Central memory CD8-positive, alpha-beta T cell (primary cell): ENCODE results near the gene CIB1.

Experiments used
- ATAC-seq: fragments of 150-1000 bp; cut with Tn5 transposase; replicated peaks from 2 replicates; pipeline ENCODE4 v1.10.0; 2022; ENCODE audit warnings: mild to moderate bottlenecking, moderate FRiP score, moderate number of reproducible peaks; ENCODE audit not compliant: poor library complexity, severe bottlenecking; ENCODE audit errors: extremely low read depth
- DNase-seq, 2 donors: peaks; one replicate each; pipeline ENCODE4 v3.0.0; 2021; ENCODE audit warnings: low spot score in 2 of 2
- H3K27ac Mint-ChIP-seq: one replicate; pipeline ENCODE4 v1.8.0; 2022; ENCODE audit warnings: low read depth, mild to moderate bottlenecking, moderate library complexity, mixed read lengths
- H3K27me3 Mint-ChIP-seq: one replicate; pipeline ENCODE4 v1.8.0; 2022; ENCODE audit warnings: mixed read lengths
- H3K36me3 Mint-ChIP-seq: one replicate; pipeline ENCODE4 v1.8.0; 2022; ENCODE audit warnings: mild to moderate bottlenecking, moderate library complexity, mixed read lengths; ENCODE audit not compliant: insufficient read depth
- H3K4me1 Mint-ChIP-seq: one replicate; pipeline ENCODE4 v1.8.0; 2022; ENCODE audit warnings: mixed read lengths
- H3K4me3 Mint-ChIP-seq: one replicate; pipeline ENCODE4 v1.8.0; 2022; ENCODE audit warnings: mild to moderate bottlenecking, moderate library complexity, mixed read lengths
- H3K9me3 Mint-ChIP-seq: one replicate; pipeline ENCODE4 v1.8.0; 2022; ENCODE audit warnings: mixed read lengths

Gene CIB1

DNA sequence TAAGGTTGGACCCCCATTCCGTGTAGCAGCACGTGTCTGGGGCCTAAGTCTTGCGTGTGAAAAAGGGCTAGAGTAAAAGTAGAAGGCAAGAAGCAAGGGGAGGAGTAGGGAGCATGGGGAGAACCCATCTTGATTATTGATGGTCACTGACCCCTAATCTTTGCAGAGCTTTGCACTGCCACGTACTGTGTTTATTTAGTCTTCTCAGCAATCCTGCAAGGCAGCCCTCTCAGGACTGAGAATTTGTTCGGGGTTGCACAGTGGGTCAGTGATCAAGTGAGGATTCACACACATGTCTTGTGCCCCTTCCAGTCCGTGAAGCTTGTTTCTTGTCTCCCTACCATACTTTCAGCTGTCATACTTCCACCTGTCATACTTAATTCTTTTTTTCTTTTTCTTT lies 25.4 kb downstream of the CIB1 start:
- Mint-ChIP-seq H3K36me3 (peaks cover 2% of the 10 kb centered on the region), H3K9me3 (no peaks in the 10 kb centered on the region), H3K27ac (no peak overlapping the region), H3K4me1 (peaks cover 33% of the 10 kb centered on the region), H3K27me3 (no peaks in the 10 kb centered on the region), H3K4me3 (no peak overlapping the region)
- no peak for DNase-seq
- no peak for ATAC-seq

DNA sequence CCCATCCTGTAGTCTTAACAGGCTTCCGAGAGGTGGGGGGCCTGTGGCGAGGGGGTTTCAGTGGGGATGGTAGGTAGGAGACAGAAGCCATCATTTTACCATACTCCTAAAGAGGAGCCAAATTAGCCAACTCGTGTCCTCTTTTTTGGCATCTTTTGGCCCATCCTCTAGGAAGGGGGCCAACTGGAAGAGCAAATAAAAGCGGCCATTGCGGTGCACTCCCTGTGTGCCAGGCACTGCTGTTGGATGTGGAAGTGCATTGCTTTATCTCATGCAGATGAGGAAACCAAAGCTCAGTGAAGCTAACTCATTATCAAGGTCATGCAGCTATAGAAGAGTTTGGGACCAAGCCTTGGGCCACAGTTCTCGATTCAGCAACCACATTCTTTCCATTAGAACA lies 26.5 kb downstream of the CIB1 start:
- no peak for DNase-seq
- Mint-ChIP-seq H3K27ac (no peak overlapping the region), H3K4me1 (peaks cover 41% of the 10 kb centered on the region), H3K36me3 (peaks cover 5% of the 10 kb centered on the region), H3K9me3 (no peaks in the 10 kb centered on the region), H3K4me3 (no peak overlapping the region), H3K27me3 (no peaks in the 10 kb centered on the region)
- ATAC-seq = no peak

DNA sequence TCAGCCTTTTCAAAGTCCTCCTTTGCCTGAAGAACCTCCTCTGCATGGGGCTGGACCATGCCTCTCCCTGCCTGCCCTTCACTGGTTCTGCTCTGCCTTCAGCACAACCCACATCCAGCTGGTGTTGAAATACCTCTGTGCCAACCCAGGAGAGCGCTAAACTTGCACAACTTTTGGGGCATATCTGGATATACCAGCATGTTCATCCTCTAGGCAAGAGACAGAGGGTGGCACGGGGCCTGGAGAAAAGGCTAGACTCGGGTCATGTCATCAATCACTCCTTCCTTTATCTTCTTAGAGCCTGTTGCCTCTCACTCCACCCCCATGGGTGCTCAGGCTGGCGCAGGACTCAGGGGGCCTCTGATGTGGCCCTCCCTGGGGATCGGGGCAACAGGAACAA lies 27.9 kb downstream of the CIB1 start:
- DNase-seq = no peak
- Mint-ChIP-seq H3K9me3 (no peaks in the 10 kb centered on the region), H3K4me3 (no peak overlapping the region), H3K27me3 (no peaks in the 10 kb centered on the region), H3K27ac (no peak overlapping the region), H3K36me3 (peaks cover 5% of the 10 kb centered on the region), H3K4me1 (peaks cover 42% of the 10 kb centered on the region)
- ATAC-seq = no peak

DNA sequence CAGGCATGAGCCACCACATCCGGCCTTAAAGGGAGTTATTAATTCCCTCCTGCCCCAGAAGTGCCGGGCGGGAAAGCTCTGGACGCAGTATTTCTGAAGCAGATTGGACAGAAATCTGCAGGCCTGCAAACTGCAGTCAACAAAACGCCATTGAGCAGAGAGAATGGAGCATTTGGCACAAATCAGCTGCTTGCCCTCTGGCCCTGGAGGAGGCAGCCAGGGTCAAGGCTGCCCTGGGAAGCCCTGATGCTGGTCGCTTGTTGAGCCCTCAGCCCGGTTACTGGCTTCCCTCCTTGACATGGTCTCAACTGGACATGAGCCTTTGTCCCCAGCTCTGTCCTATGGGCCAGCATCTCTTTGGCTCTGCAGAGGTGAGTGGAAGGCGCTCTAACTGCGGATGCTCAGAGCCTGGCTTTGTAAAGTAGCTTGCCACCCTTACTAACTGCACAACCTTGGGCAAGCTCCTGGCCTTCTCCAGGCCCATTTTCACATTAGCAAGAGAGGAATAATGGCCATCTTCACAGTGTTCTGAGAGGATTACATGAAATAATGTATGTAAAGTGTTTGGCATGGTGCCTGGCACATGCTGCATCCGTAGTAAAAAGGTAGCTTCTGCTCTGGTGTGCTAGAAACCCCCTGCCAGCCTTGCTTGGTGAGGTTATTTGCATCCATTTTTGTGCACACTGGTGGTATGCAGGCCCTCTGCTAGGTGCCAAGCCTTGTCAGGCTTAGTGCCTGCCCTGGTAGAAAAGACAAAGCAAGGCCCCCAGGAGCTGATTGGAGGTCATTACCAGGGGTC lies 28.5 kb downstream of the CIB1 start:
- H3K36me3 Mint-ChIP-seq = peaks cover 5% of the 10 kb centered on the region
- no peaks in the 10 kb centered on the region for H3K27me3 Mint-ChIP-seq
- ATAC-seq (no peak), DNase-seq (no peak)
- no peak overlapping the region for H3K27ac Mint-ChIP-seq
- no peak overlapping the region for H3K4me3 Mint-ChIP-seq
- H3K9me3 Mint-ChIP-seq = no peaks in the 10 kb centered on the region
- H3K4me1 Mint-ChIP-seq = peaks cover 41% of the 10 kb centered on the region

DNA sequence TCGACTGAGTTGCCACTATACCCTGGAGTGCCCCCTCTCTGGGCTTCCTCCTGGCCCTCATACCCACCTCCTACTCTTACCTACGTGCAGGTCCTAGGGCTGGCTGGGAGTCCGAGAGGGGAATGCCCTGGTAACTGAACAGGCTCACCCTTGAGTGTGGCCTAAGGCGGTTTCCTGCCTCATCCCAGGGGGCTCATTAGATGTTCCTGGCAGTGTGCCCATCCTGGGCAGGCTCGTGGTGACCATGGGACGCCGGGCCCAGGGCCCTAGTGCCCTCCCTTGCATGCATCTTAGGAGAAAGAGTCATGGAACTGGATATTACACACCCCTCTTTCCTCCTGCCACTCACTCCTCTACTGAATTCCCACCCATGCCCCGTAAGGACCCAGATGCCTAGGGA lies 29.8 kb downstream of the CIB1 start:
- H3K4me1 Mint-ChIP-seq = peaks cover 34% of the 10 kb centered on the region
- H3K27ac Mint-ChIP-seq = no peak overlapping the region
- no peak for DNase-seq
- peaks cover 5% of the 10 kb centered on the region for H3K36me3 Mint-ChIP-seq
- no peaks in the 10 kb centered on the region for H3K9me3 Mint-ChIP-seq
- no peaks in the 10 kb centered on the region for H3K27me3 Mint-ChIP-seq
- H3K4me3 Mint-ChIP-seq = no peak overlapping the region
- ATAC-seq = no peak

DNA sequence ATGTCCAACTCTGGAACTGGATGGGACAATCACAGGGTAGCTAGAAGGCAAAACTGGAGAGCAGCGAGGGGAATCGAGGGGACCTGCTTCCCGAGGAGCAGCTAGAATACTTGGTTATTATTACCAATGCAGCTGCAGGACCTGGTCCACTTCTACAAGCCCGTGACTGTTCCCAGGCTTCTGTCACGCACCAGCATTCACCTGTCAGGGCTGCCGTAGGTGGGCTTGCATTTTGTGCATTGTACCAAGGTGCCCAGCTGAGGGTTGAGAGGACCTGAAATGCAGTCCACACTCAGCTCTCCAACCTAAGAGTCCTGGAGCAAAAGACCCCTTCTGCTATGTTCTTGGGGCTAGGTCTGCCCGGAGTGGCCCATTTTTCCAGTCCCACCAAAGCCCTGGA lies 30.3 kb downstream of the CIB1 start:
- Mint-ChIP-seq H3K9me3 (no peaks in the 10 kb centered on the region), H3K27ac (no peak overlapping the region), H3K27me3 (no peaks in the 10 kb centered on the region), H3K4me3 (no peak overlapping the region), H3K36me3 (peaks cover 5% of the 10 kb centered on the region), H3K4me1 (peaks cover 34% of the 10 kb centered on the region)
- ATAC-seq = no peak
- no peak for DNase-seq

DNA sequence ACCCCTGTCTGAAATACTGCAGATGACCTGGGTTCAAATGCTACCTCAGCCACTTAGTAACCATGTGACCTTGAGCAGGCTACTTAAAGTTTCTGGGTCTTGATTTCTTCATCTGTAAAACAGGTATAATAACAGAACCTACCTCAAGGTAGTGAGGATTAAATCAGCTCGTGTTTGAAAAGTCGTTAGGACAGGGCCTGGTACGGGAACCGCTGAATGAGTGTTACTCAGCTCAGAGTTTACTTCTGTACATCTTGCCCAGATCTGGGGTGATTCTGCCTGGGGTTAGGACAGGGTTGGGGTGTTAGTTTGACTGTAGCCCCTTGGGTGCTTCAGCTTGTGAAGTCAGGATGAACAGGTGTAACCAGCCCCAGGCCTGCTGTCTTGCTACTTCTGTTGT lies 30.8 kb downstream of the CIB1 start:
- Mint-ChIP-seq H3K27me3 (no peaks in the 10 kb centered on the region), H3K4me3 (peak overlapping the region; percentile 86), H3K4me1 (peaks cover 34% of the 10 kb centered on the region), H3K9me3 (no peaks in the 10 kb centered on the region), H3K36me3 (peaks cover 5% of the 10 kb centered on the region), H3K27ac (no peak overlapping the region)
- no peak for DNase-seq
- no peak for ATAC-seq

DNA sequence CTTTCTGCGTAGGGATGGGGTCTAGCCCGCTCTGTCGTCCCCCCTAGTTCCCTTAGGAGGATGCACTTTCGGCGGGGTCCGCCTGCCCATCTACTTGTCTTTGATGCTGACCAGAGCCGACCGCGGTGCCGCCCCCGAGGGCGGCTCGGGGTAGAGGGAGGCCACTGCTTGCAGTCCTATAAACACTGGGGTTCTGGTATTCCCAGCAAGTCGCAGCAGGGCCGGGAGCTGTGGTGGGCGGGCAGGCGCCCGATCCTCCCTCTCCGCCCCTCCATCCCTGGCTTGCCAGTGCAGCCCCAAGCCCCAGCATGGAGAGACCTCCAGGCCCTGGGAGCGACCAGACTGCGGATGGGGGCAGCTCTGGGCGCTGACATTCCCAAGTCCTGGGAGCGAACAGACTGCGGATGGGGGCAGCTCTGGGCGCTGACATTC lies 31.8 kb downstream of the CIB1 start:
- DNase-seq (no peak), ATAC-seq (no peak)
- Mint-ChIP-seq H3K27ac (peak overlapping the region; percentile 29), H3K36me3 (peaks cover 5% of the 10 kb centered on the region), H3K27me3 (no peaks in the 10 kb centered on the region), H3K4me3 (peak overlapping the region; percentile 86), H3K9me3 (no peaks in the 10 kb centered on the region), H3K4me1 (peaks cover 34% of the 10 kb centered on the region)

DNA sequence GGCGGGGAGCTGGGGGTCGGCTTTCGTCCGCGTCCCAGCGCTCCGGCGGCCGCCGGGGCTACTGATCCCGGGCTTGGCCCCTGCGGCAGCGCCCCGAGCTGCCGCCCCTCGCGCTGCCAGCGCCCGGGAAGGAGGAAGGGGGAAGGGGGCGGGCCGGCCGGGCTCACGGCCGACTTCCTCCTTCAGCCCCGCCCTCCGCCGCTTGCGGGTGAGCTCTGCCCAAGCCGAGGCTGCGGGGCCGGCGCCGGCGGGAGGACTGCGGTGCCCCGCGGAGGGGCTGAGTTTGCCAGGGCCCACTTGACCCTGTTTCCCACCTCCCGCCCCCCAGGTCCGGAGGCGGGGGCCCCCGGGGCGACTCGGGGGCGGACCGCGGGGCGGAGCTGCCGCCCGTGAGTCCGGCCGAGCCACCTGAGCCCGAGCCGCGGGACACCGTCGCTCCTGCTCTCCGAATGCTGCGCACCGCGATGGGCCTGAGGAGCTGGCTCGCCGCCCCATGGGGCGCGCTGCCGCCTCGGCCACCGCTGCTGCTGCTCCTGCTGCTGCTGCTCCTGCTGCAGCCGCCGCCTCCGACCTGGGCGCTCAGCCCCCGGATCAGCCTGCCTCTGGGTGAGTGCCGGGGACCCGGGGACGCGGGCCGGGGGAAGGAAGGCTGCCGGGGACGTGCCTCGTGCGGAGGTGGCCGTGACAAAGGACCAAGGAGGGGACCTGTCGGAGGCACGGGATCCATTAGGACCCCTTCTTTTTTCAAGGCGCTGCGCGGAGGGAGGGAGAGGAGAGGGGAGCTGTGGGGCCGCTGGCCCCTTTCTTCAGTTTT lies 32.4 kb downstream of the CIB1 start, which contains the start of gene SEMA4B:
SEMA4B (plus strand) TSS at position 201 of the 814 bp plus-strand sequence; CDS start at position 450, 249 bp downstream.
- H3K9me3 Mint-ChIP-seq = no peaks in the 10 kb centered on the region
- H3K36me3 Mint-ChIP-seq = peaks cover 2% of the 10 kb centered on the region
- peaks cover 32% of the 10 kb centered on the region for H3K4me1 Mint-ChIP-seq
- peak within 1 kb of the TSS; percentile 29 for H3K27ac Mint-ChIP-seq
- DNase-seq (peak; percentile 40 to 49), ATAC-seq (peak; percentile 87)
- H3K4me3 Mint-ChIP-seq = peak within 1 kb of the TSS; percentile 86
- H3K27me3 Mint-ChIP-seq = no peaks in the 10 kb centered on the region

DNA sequence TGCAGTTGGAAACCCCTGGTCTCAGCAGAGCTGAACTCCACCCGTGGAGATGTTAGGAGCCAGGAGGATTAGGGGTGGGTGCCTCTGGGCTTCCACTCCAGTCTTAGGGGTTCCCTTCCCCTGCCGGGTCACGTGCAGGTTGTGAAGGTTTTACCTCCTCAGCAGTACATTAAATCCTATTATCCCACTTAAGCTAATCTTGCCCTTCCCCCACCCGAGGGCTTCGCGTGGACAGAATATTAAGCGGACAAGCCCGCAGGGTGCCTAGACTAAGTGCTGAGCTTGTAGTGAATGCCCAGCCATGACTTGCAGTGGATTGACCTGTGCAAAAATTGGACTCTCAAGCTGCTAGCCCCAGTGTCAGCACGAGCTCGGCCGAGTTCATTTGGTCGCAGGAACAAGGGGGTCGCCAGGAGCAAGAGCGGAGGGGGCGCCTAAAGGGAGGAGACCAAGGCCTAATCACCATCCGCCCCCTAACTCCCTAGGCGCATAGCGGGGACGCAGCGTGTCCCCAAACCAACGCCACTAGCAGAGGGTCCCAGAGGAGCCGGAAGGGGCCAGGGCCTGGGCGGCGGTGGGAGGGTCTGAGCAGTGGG lies 33.1 kb downstream of the CIB1 start:
- ATAC-seq (no peak), DNase-seq (no peak)
- peaks cover 27% of the 10 kb centered on the region for H3K4me1 Mint-ChIP-seq
- no peaks in the 10 kb centered on the region for H3K27me3 Mint-ChIP-seq
- no peaks in the 10 kb centered on the region for H3K9me3 Mint-ChIP-seq
- peak overlapping the region; percentile 25 for H3K27ac Mint-ChIP-seq
- H3K4me3 Mint-ChIP-seq = peak overlapping the region; percentile 86
- H3K36me3 Mint-ChIP-seq = peaks cover 2% of the 10 kb centered on the region

DNA sequence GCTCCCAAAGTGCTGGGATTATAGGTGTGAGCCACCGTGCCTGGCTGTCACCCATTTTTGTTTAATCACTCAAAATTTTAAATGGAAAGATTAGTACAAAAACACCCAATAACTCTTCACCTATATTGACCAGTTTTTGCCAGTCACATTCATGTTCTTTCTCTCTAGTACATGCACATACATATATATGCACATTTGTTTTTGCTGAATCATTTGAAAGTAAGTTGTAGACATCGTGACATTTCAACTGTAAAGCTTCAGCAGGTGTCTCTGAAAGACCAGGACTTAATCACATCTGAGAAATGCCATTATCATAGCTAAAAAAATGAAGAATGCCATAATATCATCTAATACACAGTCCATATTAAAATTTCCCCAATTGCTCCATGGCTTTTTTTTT lies 39.1 kb downstream of the CIB1 start:
- H3K4me1 Mint-ChIP-seq = peaks cover 15% of the 10 kb centered on the region
- no peaks in the 10 kb centered on the region for H3K9me3 Mint-ChIP-seq
- DNase-seq (no peak), ATAC-seq (no peak)
- no peak overlapping the region for H3K27ac Mint-ChIP-seq
- H3K27me3 Mint-ChIP-seq = no peaks in the 10 kb centered on the region
- H3K4me3 Mint-ChIP-seq = no peak overlapping the region
- peaks cover 3% of the 10 kb centered on the region for H3K36me3 Mint-ChIP-seq

DNA sequence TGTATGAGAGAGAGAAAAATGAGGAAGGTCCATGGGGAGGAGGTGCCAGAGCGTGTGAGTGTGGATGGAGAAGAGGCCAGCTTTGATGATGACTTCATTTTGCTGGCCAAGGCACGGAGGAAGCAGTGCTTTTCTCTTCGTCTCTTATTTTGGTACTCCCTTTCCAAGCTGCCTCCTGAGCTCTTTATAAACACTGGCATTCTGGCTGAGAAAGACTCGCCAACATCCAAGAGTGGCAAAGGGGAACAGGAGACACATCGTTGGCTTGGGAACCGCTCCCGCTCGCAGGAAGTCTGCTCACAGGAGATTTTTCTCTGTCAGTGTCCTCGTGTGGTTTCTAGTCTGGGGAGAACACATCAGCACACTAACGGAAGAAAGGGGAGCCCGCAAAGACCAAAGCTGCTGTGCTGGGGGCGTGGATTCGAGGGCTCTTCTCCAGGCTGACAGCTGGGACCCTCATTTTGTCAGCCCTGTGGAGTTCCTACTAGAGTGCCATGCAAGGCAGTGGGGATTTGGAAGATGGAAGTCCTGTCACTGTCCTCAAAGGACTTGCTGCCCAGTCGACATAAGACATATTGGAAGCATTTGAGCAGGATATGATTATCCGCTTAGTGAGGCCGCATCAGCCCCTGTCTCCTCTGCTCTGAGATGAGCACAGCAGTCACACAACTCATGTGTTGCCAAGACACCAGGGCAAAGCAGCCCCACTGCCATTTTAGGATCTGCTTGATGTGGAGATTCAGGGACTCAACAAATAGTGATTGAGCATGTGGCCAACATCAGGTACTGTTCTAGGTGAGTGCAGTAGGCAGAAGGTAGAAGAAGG lies 40.6 kb downstream of the CIB1 start:
- peaks cover 15% of the 10 kb centered on the region for H3K4me1 Mint-ChIP-seq
- peaks cover 3% of the 10 kb centered on the region for H3K36me3 Mint-ChIP-seq
- ATAC-seq = no peak
- H3K9me3 Mint-ChIP-seq = no peaks in the 10 kb centered on the region
- no peak overlapping the region for H3K4me3 Mint-ChIP-seq
- H3K27ac Mint-ChIP-seq = no peak overlapping the region
- no peak for DNase-seq
- H3K27me3 Mint-ChIP-seq = no peaks in the 10 kb centered on the region
